NB4 (cell line): ENCODE data around the gene BARHL2.

Experiments
- POLR2A ChIP-seq: IDR thresholded peaks from 2 replicates; pipeline ENCODE4 v1.6.1; 2011; ENCODE audit warnings: mild to moderate bottlenecking; ENCODE audit not compliant: insufficient read length; ENCODE audit errors: extremely low read depth
- TF ChIP-seq, protein P1 (sequence below): IDR thresholded peaks from one replicate; pipeline ENCODE4 v1.5.1; 2012; ENCODE audit warnings: low read depth, low read length

DNA sequence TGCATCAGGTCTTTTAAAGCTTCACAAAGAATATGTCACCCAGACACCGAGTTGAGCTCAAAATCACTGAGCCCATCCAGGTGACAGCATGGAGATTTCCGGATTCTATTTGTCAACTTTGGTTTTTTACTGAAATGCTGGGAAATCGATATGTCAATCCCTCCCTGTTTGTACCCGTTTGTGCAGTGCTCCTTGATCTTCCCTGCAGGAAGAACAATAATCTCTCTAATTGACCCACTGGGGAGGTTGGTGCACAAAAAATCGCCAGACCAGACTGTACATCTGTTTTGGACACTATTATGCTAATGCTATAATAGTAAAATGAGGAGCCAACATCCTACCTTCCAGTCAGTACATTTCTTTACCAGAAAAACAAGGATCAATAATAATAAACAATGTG is 1.8 kb downstream of the BARHL2 start:
- TF ChIP-seq, protein P1, sequence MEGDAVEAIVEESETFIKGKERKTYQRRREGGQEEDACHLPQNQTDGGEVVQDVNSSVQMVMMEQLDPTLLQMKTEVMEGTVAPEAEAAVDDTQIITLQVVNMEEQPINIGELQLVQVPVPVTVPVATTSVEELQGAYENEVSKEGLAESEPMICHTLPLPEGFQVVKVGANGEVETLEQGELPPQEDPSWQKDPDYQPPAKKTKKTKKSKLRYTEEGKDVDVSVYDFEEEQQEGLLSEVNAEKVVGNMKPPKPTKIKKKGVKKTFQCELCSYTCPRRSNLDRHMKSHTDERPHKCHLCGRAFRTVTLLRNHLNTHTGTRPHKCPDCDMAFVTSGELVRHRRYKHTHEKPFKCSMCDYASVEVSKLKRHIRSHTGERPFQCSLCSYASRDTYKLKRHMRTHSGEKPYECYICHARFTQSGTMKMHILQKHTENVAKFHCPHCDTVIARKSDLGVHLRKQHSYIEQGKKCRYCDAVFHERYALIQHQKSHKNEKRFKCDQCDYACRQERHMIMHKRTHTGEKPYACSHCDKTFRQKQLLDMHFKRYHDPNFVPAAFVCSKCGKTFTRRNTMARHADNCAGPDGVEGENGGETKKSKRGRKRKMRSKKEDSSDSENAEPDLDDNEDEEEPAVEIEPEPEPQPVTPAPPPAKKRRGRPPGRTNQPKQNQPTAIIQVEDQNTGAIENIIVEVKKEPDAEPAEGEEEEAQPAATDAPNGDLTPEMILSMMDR: no peak
- TF ChIP-seq POLR2A: no peak
